ENCODE results near the gene MPV17L.
"Not testable (repeated sequence)": the region's sequence is repeated elsewhere in the genome, so short reads cannot be mapped to it uniquely, and the experiment has no call there.

The MPV17L gene

GRCh38 chr16:15382810-15383209 is 12.7 kb upstream of the MPV17L start:
- H3K4me2 ChIP-seq (ENCODE audit: low read length); H3K27ac ChIP-seq (ENCODE audit: low read depth, low read length); H3K4me3 ChIP-seq (ENCODE audit: low read length); H3K36me3 ChIP-seq (ENCODE audit: control insufficient read depth, low read length); H3K4me1 ChIP-seq (ENCODE audit: control insufficient read depth, low read length); H4K20me1 ChIP-seq (ENCODE audit: control insufficient read depth, insufficient read depth, low read depth, low read length); H3K79me2 ChIP-seq (ENCODE audit: control insufficient read depth, low read length); H3F3A ChIP-seq (ENCODE audit: control insufficient read depth, insufficient read depth); H3K27me3 ChIP-seq (ENCODE audit: control insufficient read depth, low read length); H3K9me3 ChIP-seq (ENCODE audit: control insufficient read depth, insufficient read depth, low read length); H3K9me2 ChIP-seq (replicated peaks; ENCODE audit: control insufficient read depth, low read length): not testable (repeated sequence)

- H4K20me1 ChIP-seq (ENCODE audit: control insufficient read depth, insufficient read depth, low read depth, low read length); H3K79me2 ChIP-seq (ENCODE audit: control insufficient read depth, low read length); H3K4me3 ChIP-seq (ENCODE audit: low read length); H3K9me3 ChIP-seq (ENCODE audit: control insufficient read depth, insufficient read depth, low read length); H3K27ac ChIP-seq (ENCODE audit: low read depth, low read length); H3K4me1 ChIP-seq (ENCODE audit: control insufficient read depth, low read length); H3K36me3 ChIP-seq (ENCODE audit: control insufficient read depth, low read length); H3F3A ChIP-seq (ENCODE audit: control insufficient read depth, insufficient read depth); H3K9me2 ChIP-seq (replicated peaks; ENCODE audit: control insufficient read depth, low read length); H3K27me3 ChIP-seq (ENCODE audit: control insufficient read depth, low read length); H3K4me2 ChIP-seq (ENCODE audit: low read length): not testable (repeated sequence)
Observed at GRCh38 chr16:15388060-15388459, 7.5 kb upstream of the MPV17L start.

- H3K27me3 ChIP-seq (ENCODE audit: control insufficient read depth, low read length); H3K4me1 ChIP-seq (ENCODE audit: control insufficient read depth, low read length); H3K36me3 ChIP-seq (ENCODE audit: control insufficient read depth, low read length); H3K27ac ChIP-seq (ENCODE audit: low read depth, low read length); H3K79me2 ChIP-seq (ENCODE audit: control insufficient read depth, low read length); H4K20me1 ChIP-seq (ENCODE audit: control insufficient read depth, insufficient read depth, low read depth, low read length); H3K4me2 ChIP-seq (ENCODE audit: low read length); H3K9me3 ChIP-seq (ENCODE audit: control insufficient read depth, insufficient read depth, low read length); H3F3A ChIP-seq (ENCODE audit: control insufficient read depth, insufficient read depth); H3K9me2 ChIP-seq (replicated peaks; ENCODE audit: control insufficient read depth, low read length); H3K4me3 ChIP-seq (ENCODE audit: low read length): not testable (repeated sequence)
Observed at GRCh38 chr16:15389916-15390315, 5.6 kb upstream of the MPV17L start.

- not testable (repeated sequence) for H3K79me2 ChIP-seq (ENCODE audit: control insufficient read depth, low read length); H3K4me3 ChIP-seq (ENCODE audit: low read length); H3K4me2 ChIP-seq (ENCODE audit: low read length); H3F3A ChIP-seq (ENCODE audit: control insufficient read depth, insufficient read depth); H4K20me1 ChIP-seq (ENCODE audit: control insufficient read depth, insufficient read depth, low read depth, low read length); H3K9me3 ChIP-seq (ENCODE audit: control insufficient read depth, insufficient read depth, low read length); H3K27ac ChIP-seq (ENCODE audit: low read depth, low read length); H3K27me3 ChIP-seq (ENCODE audit: control insufficient read depth, low read length); H3K9me2 ChIP-seq (replicated peaks; ENCODE audit: control insufficient read depth, low read length); H3K4me1 ChIP-seq (ENCODE audit: control insufficient read depth, low read length); H3K36me3 ChIP-seq (ENCODE audit: control insufficient read depth, low read length)
Observed at GRCh38 chr16:15393025-15393424, 2.5 kb upstream of the MPV17L start.

- H3K4me2 ChIP-seq (ENCODE audit: low read length); H3K27ac ChIP-seq (ENCODE audit: low read depth, low read length); H3K36me3 ChIP-seq (ENCODE audit: control insufficient read depth, low read length); H3K79me2 ChIP-seq (ENCODE audit: control insufficient read depth, low read length); H4K20me1 ChIP-seq (ENCODE audit: control insufficient read depth, insufficient read depth, low read depth, low read length); H3F3A ChIP-seq (ENCODE audit: control insufficient read depth, insufficient read depth); H3K4me1 ChIP-seq (ENCODE audit: control insufficient read depth, low read length); H3K9me2 ChIP-seq (replicated peaks; ENCODE audit: control insufficient read depth, low read length); H3K9me3 ChIP-seq (ENCODE audit: control insufficient read depth, insufficient read depth, low read length); H3K27me3 ChIP-seq (ENCODE audit: control insufficient read depth, low read length); H3K4me3 ChIP-seq (ENCODE audit: low read length): not testable (repeated sequence)
Observed at GRCh38 chr16:15396509-15396829, 915 bp downstream of the MPV17L start.

GRCh38 chr16:15396948-15397594 is 1.5 kb downstream of the MPV17L start:
- TF ChIP-seq EZH2phosphoT487 (IDR thresholded peaks at IDR 0.05; ENCODE audit: borderline replicate concordance, low read length) (no peak), CTCF (IDR thresholded peaks at IDR 0.05; ENCODE audit: low read depth, low read length, poor library complexity, severe bottlenecking) (no peak)
- no peak overlapping the region for H3K4me3 ChIP-seq (ENCODE audit: low read length)

More at GRCh38 chr16:15396948-15397594, 1.5 kb downstream of the MPV17L start:
- H3K9me2 ChIP-seq (replicated peaks; ENCODE audit: control insufficient read depth, low read length), result no peaks in the 10 kb centered on the region
- H3K27ac ChIP-seq (ENCODE audit: low read depth, low read length), result no peak overlapping the region
- no peaks in the 10 kb centered on the region for H3K79me2 ChIP-seq (ENCODE audit: control insufficient read depth, low read length)
- H3K36me3 ChIP-seq (ENCODE audit: control insufficient read depth, low read length), result no peaks in the 10 kb centered on the region
- H3F3A ChIP-seq (ENCODE audit: control insufficient read depth, insufficient read depth), result no peaks in the 10 kb centered on the region
- no peaks in the 10 kb centered on the region for H4K20me1 ChIP-seq (ENCODE audit: control insufficient read depth, insufficient read depth, low read depth, low read length)
- H3K4me2 ChIP-seq (ENCODE audit: low read length), result no peak overlapping the region
- H3K9me3 ChIP-seq (ENCODE audit: control insufficient read depth, insufficient read depth, low read length), result no peaks in the 10 kb centered on the region
- H3K27me3 ChIP-seq (ENCODE audit: control insufficient read depth, low read length), result no peaks in the 10 kb centered on the region
- H3K4me1 ChIP-seq (ENCODE audit: control insufficient read depth, low read length), result no peaks in the 10 kb centered on the region
